ENCODE measurements around the gene AIFM2. TPM values are rescaled to one million over a fixed set of nuclear protein-coding genes. Genes with fewer than 3 reads are reported as not detected.

AIFM2 gene
- 1 to 10 TPM; 1.8 to 2.3 TPM for total RNA-seq

GRCh38 chr10:70132098-70133029, at the start of gene AIFM2:
Gene AIFM2 (minus strand): TSS chr10:70132825. CDS start chr10:70124084, 8,741 bp downstream.

GRCh38 chr10:70146489-70147258, 14.0 kb upstream of the AIFM2 start, which contains the start of gene TYSND1:
Gene TYSND1 (minus strand): TSS chr10:70146700. CDS start chr10:70146586, 114 bp downstream.

Other genes starting within 250 kb of the AIFM2 start
- 1 to 10 TPM; 4.4 to 5.0 TPM for gene MACROH2A2, start 80.0 kb downstream of the AIFM2 start, total RNA-seq
- gene TYSND1, start 13.9 kb upstream of the AIFM2 start, total RNA-seq: 10 to 100 TPM; 12.2 TPM
- 10 to 100 TPM; 90.5 to 97.3 TPM for gene SAR1A, start 37.7 kb upstream of the AIFM2 start, total RNA-seq
- 100 to 1,000 TPM; 166 to 168 TPM for gene PPA1, start 100.6 kb upstream of the AIFM2 start, total RNA-seq
- gene NPFFR1, start 151.2 kb upstream of the AIFM2 start, total RNA-seq: not detected
- 10 to 100 TPM; 10.3 to 11.0 TPM for gene LRRC20, start 249.8 kb upstream of the AIFM2 start, total RNA-seq